Mesothelial cell of epicardium (in vitro differentiated cells): Measurements from ENCODE around the gene PLPPR5. TPM values are rescaled to one million over a fixed set of nuclear protein-coding genes. Genes with fewer than 3 reads are reported as not detected.
"Not testable (repeated sequence)": the region's sequence is repeated elsewhere in the genome, so short reads cannot be mapped to it uniquely, and the experiment has no call there.

ENCODE experiments used
- DNase-seq, 2 experiments: peaks; one replicate each; pipeline ENCODE4 v3.0.0; 2021; ENCODE audit warnings: low spot score in 2 of 2; ENCODE audit not compliant: unreplicated experiment in 2 of 2
- H3K27ac Mint-ChIP-seq: 2 replicates; pipeline ENCODE4 v1.8.0; 2021; ENCODE audit warnings: mixed read lengths
- H3K27me3 Mint-ChIP-seq: 2 replicates; pipeline ENCODE4 v1.8.0; 2021; ENCODE audit warnings: low read depth, mixed read lengths
- H3K36me3 Mint-ChIP-seq: 2 replicates; pipeline ENCODE4 v1.8.0; 2021; ENCODE audit warnings: mixed read lengths
- H3K4me1 Mint-ChIP-seq: 2 replicates; pipeline ENCODE4 v1.8.0; 2021; ENCODE audit warnings: mixed read lengths
- H3K4me3 Mint-ChIP-seq: 2 replicates; pipeline ENCODE4 v1.8.0; 2021; ENCODE audit warnings: mild to moderate bottlenecking, moderate library complexity, mixed read lengths
- H3K9me3 Mint-ChIP-seq: 2 replicates; pipeline ENCODE4 v1.8.0; 2021; ENCODE audit warnings: mixed read lengths
- CTCF ChIP-seq: fragments of 200-600 bp; sonication (generic); IDR thresholded peaks from one replicate; pipeline ENCODE4 v1.5.0; 2021; ENCODE audit warnings: antibody characterized with exemption; ENCODE audit not compliant: unreplicated experiment
- total RNA-seq: library from RNA; stranded (reverse); gene quantifications from 3 replicates; pipeline ENCODE4 v1.2.1, GENCODE V29; 2021

The PLPPR5 gene
- total RNA-seq = 0.11 to 0.20 TPM in 2 of 3 replicates, not detected in the other

DNA sequence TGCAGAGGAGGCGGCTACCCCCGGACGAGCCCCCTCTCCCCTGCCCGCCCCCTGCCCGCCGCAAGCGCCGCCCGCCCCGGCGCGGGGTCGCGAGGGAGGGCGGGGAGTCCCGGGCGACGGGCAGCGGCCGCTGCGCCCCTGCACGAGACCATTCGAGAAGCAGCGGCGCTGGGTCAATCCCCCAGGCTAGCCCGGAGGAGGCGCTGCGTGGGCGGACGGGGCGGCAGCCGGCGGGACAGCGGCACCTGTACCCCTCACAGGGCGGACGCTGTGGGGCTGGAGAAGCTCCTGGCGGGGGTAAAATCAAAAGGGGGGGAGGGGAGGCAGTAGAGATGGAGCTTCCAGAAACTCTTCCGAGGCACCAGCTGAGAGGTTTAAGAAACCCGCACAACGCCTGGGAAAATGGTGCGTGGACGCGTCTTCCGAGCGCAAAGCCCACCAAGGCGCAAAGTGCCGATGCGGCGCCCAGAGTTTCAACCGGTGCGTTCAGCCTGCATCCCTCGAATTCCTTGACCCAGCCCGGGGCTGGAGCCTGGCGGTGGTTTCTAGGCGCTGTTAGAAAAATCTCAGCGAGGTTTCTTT, at the start of gene PLPPR5:
TSS of gene PLPPR5 (minus strand) at position 1 of the 582 bp plus-strand sequence. CDS start 190 bp downstream, outside the sequence.
- Mint-ChIP-seq H3K4me1 (peaks cover 7% of the 10 kb centered on the region), H3K4me3 (peak within 1 kb of the TSS; percentile 65), H3K27me3 (peaks cover 84% of the 10 kb centered on the region), H3K27ac (no peak within 1 kb of the TSS), H3K36me3 (no peaks in the 10 kb centered on the region), H3K9me3 (no peaks in the 10 kb centered on the region)
- peak; percentile 24 to 44 for DNase-seq
- no peak for TF ChIP-seq CTCF

GRCh38 chr1:99051611-99052283, 47.1 kb upstream of the PLPPR5 start:
- peaks cover 7% of the 10 kb centered on the region for H3K9me3 Mint-ChIP-seq
- no peak for DNase-seq
- H3K36me3 Mint-ChIP-seq = no peaks in the 10 kb centered on the region
- TF ChIP-seq CTCF = no peak
- H3K27ac Mint-ChIP-seq = no peak overlapping the region
- no peaks in the 10 kb centered on the region for H3K4me1 Mint-ChIP-seq
- no peak overlapping the region for H3K4me3 Mint-ChIP-seq
- H3K27me3 Mint-ChIP-seq = no peaks in the 10 kb centered on the region

DNA sequence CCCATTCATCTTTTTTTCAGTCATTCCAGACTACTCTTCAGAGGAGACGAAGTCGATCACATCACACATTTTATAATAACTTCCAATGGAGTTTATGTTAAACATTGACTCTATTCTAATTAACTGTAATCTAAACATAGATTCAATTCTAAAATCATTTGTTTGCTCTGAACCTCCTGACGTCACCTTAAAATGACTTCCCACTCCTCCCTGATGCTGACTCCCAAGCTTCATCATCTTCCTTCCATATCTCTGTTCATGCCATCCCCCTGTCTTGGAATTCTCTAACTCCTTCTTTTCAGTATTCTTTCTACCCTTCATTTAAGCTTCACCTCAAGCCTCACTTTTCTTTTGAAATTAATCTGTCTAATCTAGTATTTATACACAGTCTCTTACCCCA, 45.1 kb upstream of the PLPPR5 start:
- DNase-seq = no peak
- Mint-ChIP-seq H3K36me3 (no peaks in the 10 kb centered on the region), H3K4me3 (no peak overlapping the region), H3K27me3 (no peaks in the 10 kb centered on the region), H3K27ac (no peak overlapping the region), H3K9me3 (peaks cover 10% of the 10 kb centered on the region), H3K4me1 (no peaks in the 10 kb centered on the region)
- TF ChIP-seq CTCF = no peak

DNA sequence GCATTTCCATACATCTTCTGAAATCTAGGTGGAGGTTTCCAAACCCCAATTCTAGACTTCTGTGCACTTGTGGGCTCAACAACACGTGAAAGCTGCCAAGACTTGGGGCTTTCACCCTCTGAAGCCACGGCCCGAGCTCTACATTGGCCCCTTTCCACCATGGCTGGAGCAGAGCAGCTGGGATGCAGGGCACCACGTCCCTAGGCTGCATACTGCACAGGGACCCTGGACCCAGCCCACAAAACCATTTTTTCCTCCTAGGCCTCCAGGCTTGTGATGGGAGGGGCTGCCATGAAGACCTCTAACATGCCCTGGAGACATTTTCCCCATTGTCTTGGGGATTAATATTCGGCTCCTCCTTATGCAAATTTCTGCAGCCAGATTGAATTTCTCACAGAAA, 32.1 kb upstream of the PLPPR5 start:
- not testable (repeated sequence) for H3K4me1 Mint-ChIP-seq, H3K27me3 Mint-ChIP-seq, DNase-seq, H3K36me3 Mint-ChIP-seq, H3K27ac Mint-ChIP-seq, H3K4me3 Mint-ChIP-seq
- peaks cover 56% of the 10 kb centered on the region for H3K9me3 Mint-ChIP-seq

- H3K36me3 Mint-ChIP-seq = no peaks in the 10 kb centered on the region
- no peaks in the 10 kb centered on the region for H3K27me3 Mint-ChIP-seq
- no peak overlapping the region for H3K4me3 Mint-ChIP-seq
- H3K27ac Mint-ChIP-seq = no peak overlapping the region
- no peak for DNase-seq
- H3K9me3 Mint-ChIP-seq = no peaks in the 10 kb centered on the region
- TF ChIP-seq CTCF = no peak
- peaks cover 3% of the 10 kb centered on the region for H3K4me1 Mint-ChIP-seq
These were observed 13.7 kb upstream of the PLPPR5 start for GRCh38 chr1:99018313-99018712.

GRCh38 chr1:99017655-99018054, 13.0 kb upstream of the PLPPR5 start:
- TF ChIP-seq CTCF = no peak
- DNase-seq = no peak
- no peaks in the 10 kb centered on the region for H3K9me3 Mint-ChIP-seq

More at GRCh38 chr1:99017655-99018054, 13.0 kb upstream of the PLPPR5 start:
- no peaks in the 10 kb centered on the region for H3K36me3 Mint-ChIP-seq
- H3K4me1 Mint-ChIP-seq = peaks cover 3% of the 10 kb centered on the region
- no peak overlapping the region for H3K27ac Mint-ChIP-seq
- H3K4me3 Mint-ChIP-seq = no peak overlapping the region
- no peaks in the 10 kb centered on the region for H3K27me3 Mint-ChIP-seq
